GM04503 (cell line): ENCODE measurements around the gene ITPR2.

ENCODE experiments used
- DNase-seq: peaks from one replicate; pipeline ENCODE4 v3.0.0-alpha.2; 2012; ENCODE audit warnings: low read depth

The ITPR2 gene

GRCh38 chr12:26514364-26514763 lies 318.6 kb downstream of the ITPR2 start:
- no peak for DNase-seq

DNA sequence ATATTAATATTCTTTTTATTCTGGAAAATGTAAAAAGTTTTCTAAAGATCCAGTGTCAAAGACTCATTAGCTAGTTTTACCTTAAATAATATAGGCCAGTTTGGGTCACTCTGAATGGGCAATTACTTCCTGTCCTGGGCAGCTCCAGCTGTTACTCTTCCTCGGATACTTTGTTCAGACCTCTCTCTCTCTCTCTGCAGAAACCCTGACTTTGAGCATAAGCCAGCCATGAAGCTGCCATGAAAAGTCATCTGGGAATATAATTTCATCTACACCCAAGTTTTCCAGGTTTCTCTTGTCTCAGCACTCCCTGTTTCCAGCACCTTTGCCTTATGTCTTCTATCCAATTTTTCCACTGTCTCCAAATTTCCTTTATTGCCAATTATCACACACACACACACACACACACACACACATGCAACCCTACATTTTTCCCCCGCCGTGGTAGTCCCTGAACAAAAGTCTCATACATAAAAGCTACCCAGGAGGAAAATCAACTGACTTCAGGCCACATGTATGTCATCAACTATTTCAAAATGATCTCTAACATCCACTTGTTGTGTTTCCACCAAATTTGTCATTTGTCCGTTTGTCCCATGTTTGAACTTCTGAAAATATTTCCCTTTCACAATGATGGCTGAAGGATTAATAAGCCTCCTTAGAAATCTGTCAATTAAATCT lies 319.5 kb downstream of the ITPR2 start:
- DNase-seq: no peak

DNA sequence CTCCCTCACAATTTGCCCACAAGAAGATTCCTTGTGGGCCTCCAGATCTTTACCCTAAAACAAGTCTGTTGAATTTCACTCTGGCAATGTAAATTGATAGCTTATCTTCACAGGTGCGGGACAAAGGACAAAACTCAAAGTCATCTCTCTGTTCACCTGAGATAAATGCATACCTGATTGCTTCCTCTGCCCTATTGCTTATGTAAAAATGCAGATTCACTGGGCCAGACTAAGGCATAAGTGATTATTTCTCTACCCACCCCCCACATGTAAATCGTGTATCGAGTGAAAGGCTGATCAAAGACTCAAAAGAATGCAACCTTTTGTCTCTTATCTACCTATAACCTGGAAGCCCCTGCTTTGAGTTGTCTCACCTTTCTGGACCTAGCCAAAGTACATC lies 320.8 kb downstream of the ITPR2 start:
- no peak for DNase-seq

DNA sequence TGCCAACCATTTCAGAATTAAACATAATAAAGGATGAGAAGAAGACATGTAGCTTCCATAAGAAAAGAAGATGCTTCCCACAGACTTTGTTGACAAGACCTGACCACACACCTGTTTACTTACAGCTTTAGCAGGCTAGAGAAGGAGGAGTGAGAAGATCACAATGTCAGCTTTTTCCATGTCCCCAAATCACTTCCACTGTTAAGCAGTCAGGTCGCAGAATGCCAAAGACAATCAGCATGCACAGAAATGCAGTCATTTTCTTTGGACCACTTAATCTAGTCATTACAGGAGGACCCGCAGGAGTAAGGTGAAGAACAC lies 322.7 kb downstream of the ITPR2 start:
- no peak for DNase-seq

- DNase-seq: no peak
Observed at GRCh38 chr12:26507613-26508012, 325.4 kb downstream of the ITPR2 start.

GRCh38 chr12:26499979-26500640 lies 332.9 kb downstream of the ITPR2 start:
- peak; percentile 17 for DNase-seq

GRCh38 chr12:26496170-26496569 lies 336.8 kb downstream of the ITPR2 start:
- DNase-seq: no peak

DNA sequence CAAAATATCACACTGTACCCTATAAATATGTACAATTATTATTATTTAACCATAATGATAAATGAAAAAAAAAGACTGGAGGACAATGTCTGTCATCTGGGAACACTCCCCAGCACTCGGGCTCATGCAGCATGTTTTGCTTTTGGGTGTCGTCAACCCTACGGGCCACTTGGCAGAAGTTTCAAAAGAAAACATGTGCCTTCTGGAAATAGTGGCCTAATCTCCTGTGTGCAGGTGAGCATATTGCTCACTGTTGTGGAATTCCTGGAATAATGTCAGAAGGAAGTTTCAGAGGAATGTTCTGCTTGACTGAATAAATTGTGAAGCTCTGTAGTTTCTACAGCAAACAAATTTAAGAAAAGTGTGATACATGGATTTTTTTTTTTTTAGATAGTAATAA lies 339.3 kb downstream of the ITPR2 start:
- no peak for DNase-seq

GRCh38 chr12:26492406-26492805 lies 340.6 kb downstream of the ITPR2 start:
- DNase-seq: no peak

GRCh38 chr12:26489908-26490307 lies 343.1 kb downstream of the ITPR2 start:
- no peak for DNase-seq

- DNase-seq: no peak
Observed at GRCh38 chr12:26488351-26488750, 344.6 kb downstream of the ITPR2 start.

- DNase-seq: peak; percentile 3
Observed at GRCh38 chr12:26473291-26473690, 359.7 kb downstream of the ITPR2 start.

GRCh38 chr12:26471560-26471959 lies 361.4 kb downstream of the ITPR2 start:
- peak; percentile 24 for DNase-seq

DNA sequence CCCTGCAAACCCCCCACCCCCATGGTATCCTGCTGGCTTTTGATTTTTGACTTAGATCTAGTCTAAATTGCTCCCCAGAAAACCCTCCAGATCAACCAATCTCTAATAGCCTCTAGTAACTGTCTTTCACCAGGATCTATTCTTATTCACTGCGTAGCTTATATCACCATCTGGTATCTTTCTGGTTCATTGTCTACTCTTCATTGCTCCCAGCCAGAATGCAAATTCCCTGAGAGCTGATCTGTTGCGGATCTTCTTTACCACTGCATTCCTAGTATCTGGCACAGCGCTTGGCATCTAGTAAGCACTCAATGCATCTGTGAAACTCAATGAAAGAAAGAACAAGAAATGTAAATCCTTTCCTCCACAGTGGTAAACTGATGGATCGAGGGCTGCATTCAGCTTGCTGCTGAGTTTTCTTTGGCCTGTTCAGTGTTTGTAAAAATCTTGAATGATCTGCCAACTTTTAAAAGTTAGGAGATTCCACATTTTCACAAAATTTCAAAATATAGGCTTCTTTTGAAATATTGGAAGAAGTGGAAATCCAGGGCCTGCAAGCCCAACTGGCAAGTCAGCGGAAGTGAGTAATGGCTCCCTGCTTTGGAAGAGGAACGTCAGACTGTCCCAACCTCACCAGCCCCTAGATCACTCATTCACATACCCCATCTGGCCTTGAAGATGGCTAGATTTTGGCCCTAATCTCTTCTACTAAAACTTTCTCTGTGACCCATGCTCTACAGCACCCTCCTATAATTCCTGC lies 363.4 kb downstream of the ITPR2 start:
- DNase-seq: no peak

DNA sequence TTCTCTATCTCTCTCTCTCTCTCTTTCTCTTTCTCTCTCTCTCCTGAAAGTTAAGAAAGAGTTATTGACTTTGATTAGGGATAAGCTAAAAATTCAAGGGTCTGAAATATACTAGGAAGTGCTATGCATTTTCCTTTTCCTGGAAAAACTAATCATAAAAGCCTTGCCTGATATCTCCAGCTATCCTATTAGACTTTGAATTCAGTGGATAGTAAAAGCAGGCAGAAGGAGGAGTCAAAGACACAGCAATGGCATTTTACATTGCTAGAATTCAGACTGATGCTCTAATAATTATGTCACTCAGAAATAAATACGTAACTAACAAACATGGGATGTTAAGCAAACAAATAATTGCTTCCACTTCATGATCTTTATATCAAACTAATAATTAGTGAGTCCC lies 365.6 kb downstream of the ITPR2 start:
- no peak for DNase-seq

GRCh38 chr12:26466726-26467125 lies 366.3 kb downstream of the ITPR2 start:
- no peak for DNase-seq

DNA sequence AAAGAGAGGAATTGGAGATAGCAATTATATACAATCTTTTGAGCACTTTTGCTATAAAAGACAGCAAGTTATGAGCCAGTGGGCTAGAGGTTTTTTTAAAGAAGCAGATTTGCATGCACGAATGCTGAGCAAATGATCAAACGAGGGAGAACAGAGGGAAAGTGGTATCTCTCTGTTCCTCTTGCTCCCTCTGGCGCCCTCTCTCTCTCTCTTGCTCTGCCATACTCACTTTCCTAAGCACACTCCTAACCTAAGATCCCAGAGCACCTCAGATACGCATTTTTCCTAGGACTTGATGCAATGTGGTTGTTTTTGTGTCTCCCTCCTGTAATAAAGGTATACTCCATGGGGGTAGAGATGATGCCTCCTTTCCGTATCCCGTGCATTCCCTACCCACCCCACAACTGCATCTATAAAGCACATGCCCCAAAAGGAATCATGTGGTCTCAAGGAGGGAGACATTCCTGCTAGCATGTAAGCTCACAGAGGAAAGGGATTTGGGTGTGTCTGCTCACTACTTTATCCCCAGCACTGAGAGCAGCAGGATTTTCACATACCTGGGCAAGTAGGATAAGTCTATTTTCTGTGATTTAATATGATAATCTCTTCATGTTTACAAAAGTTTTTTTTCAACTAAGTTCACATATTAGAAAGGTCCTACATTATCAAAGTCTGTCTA lies 367.4 kb downstream of the ITPR2 start:
- no peak for DNase-seq

- no peak for DNase-seq
Observed at GRCh38 chr12:26461776-26462175, 371.2 kb downstream of the ITPR2 start.

- no peak for DNase-seq
Observed at GRCh38 chr12:26460361-26460760, 372.6 kb downstream of the ITPR2 start.

DNA sequence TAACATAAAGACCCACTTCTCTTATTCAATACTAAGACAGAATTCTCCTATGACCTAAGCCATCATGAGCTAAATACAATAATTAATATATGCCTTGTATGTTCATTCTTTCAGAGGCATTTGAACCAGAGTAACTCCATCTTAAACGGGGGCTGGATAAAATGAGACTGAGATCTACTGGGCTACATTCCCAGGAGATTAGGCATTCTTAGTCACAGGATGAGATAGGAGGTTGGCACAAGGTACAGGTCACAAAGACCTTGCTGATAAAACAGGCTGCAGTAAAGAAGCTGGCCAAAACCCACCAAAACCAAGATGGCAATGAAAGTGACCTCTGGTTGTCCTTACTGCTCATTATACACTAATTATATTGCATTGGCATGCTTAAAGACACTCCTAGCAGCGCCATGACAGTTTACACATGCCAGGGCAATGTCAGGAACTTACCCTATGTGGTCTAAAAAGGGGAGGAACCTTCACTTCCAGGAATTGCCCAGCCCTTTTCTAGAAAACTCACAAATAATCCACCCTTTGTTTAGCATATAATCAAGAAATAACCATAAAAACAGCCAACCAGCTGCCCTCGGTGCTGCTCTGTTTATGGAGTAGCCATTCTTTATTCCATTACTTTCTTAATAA lies 376.9 kb downstream of the ITPR2 start:
- no peak for DNase-seq

DNA sequence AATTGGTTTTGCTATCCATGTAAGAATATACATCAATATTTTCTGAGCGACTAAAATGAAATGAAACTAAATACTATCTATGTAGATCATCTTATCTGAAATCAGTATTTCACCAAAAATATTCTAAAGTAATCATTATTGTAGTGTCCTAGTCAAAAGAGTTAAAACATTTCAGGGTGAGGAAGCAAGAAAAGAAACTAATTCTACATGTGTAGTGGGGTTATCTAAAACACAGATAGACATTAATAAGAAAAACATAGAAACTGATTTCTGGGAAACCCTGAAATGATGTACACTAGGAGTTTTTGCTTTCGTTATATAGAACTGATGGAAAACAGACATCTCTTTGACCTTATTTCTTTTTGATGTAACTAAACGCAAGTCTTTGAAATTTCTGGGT lies 379.7 kb downstream of the ITPR2 start:
- DNase-seq: no peak

DNA sequence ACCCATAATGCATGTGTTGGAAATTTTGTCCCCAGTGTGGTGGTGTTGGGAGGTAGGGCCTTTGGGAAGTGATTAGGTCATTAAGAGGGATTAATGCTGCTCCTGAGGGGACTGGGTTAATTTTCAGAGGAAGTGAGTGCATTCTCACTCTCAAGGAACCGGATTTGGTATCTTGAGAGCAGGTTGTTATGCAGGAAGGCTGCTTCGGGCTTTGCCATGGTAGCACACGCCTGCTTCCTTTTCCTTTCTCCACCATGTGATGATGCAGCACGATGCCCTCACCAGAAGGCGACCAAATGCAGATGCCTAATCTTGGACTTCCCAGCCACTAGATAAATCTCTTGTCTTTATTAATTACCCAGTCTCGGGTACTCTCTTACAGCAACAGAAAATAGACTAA lies 380.5 kb downstream of the ITPR2 start:
- no peak for DNase-seq
